CD14-positive monocyte (primary cell): Measurements from ENCODE around the gene FBXW2. TPM values are rescaled to one million over a fixed set of nuclear protein-coding genes. Genes with fewer than 3 reads are reported as not detected.
A peak's percentile ranks its signal among the peaks of the same experiment; 100 is the strongest.

Experiments
- DNase-seq, 3 donors: peaks; one replicate each; pipeline ENCODE4 v3.0.0-alpha.2; 2011 to 2022
- H2AFZ ChIP-seq: 2 replicates; pipeline ENCODE4 v1.6.0; 2012; ENCODE audit warnings: mild to moderate bottlenecking, low read depth, low read length, inconsistent platforms; ENCODE audit not compliant: insufficient read depth, poor library complexity, severe bottlenecking
- H3K27ac ChIP-seq, 2 donors: 1 replicate in 1 of 2; 2 replicates in 1 of 2; pipeline ENCODE4 v1.5.1; 2012 to 2013; ENCODE audit warnings: low read length in 2 of 2, control low read depth in 1 of 2, inconsistent platforms in 1 of 2, low read depth in 1 of 2, mild to moderate bottlenecking in 1 of 2
- H3K27me3 ChIP-seq, 2 donors: one replicate each; pipeline versions ENCODE4 v1.6.0 to v1.6.1; 2011 to 2013; ENCODE audit warnings: low read length in 2 of 2; ENCODE audit not compliant: control insufficient read depth in 2 of 2, insufficient read depth in 2 of 2
- H3K36me3 ChIP-seq, 2 donors: replicated peaks in 1 of 2; 1 replicate in 1 of 2; 2 replicates in 1 of 2; pipeline versions ENCODE4 v1.5.1 to v1.6.1; 2012 to 2013; ENCODE audit warnings: low read length in 2 of 2, control low read depth in 1 of 2, inconsistent platforms in 1 of 2, mild to moderate bottlenecking in 1 of 2; ENCODE audit not compliant: insufficient read depth in 2 of 2, control insufficient read depth in 1 of 2
- H3K4me1 ChIP-seq, 2 donors: 1 replicate in 1 of 2; 2 replicates in 1 of 2; pipeline versions ENCODE4 v1.5.1 to v1.6.1; 2012 to 2013; ENCODE audit warnings: low read length in 2 of 2, control low read depth in 1 of 2, inconsistent platforms in 1 of 2, mild to moderate bottlenecking in 1 of 2, moderate library complexity in 1 of 2; ENCODE audit not compliant: insufficient read depth in 2 of 2, control insufficient read depth in 1 of 2
- H3K4me2 ChIP-seq: replicated peaks from 2 replicates; pipeline ENCODE3; 2012; ENCODE audit warnings: low read length, moderate library complexity, mild to moderate bottlenecking; ENCODE audit not compliant: poor library complexity, severe bottlenecking; ENCODE audit errors: extremely low read depth
- H3K4me3 ChIP-seq, 3 experiments: fragments of 200-600 bp in 1 of 3; sonication (generic) in 1 of 3; replicated peaks in 1 of 3; 1 replicate in 2 of 3; 2 replicates in 1 of 3; pipeline ENCODE4 v1.5.1; 2011 to 2013; ENCODE audit warnings: low read length in 3 of 3, mild to moderate bottlenecking in 3 of 3, control low read depth in 2 of 3, low read depth in 2 of 3, inconsistent platforms in 1 of 3, moderate library complexity in 1 of 3
- H3K79me2 ChIP-seq: 2 replicates; pipeline ENCODE4 v1.6.0; 2012; ENCODE audit warnings: mild to moderate bottlenecking, control low read depth, inconsistent platforms, low read length, moderate library complexity; ENCODE audit not compliant: insufficient read depth
- H3K9ac ChIP-seq: 2 replicates; pipeline ENCODE4 v1.6.0; 2017; ENCODE audit warnings: low read length, mild to moderate bottlenecking; ENCODE audit not compliant: insufficient read depth, poor library complexity, severe bottlenecking
- H3K9me3 ChIP-seq, 2 donors: replicated peaks in 1 of 2; 1 replicate in 1 of 2; 2 replicates in 1 of 2; pipeline versions ENCODE4 v1.5.1 to v1.6.1; 2012 to 2013; ENCODE audit warnings: low read length in 2 of 2, control low read depth in 1 of 2; ENCODE audit not compliant: control insufficient read depth in 1 of 2, insufficient read depth in 1 of 2
- H4K20me1 ChIP-seq: 2 replicates; pipeline ENCODE4 v1.6.0; 2012; ENCODE audit warnings: mild to moderate bottlenecking, low read length, control low read depth, moderate library complexity; ENCODE audit not compliant: insufficient read depth
- H3K27ac Mint-ChIP-seq, 7 donors: one replicate each; pipeline ENCODE4 v1.8.0; 2020; ENCODE audit warnings: mild to moderate bottlenecking in 7 of 7, mixed read lengths in 7 of 7, moderate library complexity in 6 of 7, inconsistent platforms in 2 of 7
- H3K27me3 Mint-ChIP-seq, 3 donors: one replicate each; pipeline ENCODE4 v1.8.0; 2021 to 2022; ENCODE audit warnings: low read depth in 3 of 3, mild to moderate bottlenecking in 3 of 3, mixed read lengths in 3 of 3, moderate library complexity in 3 of 3, inconsistent platforms in 1 of 3
- H3K36me3 Mint-ChIP-seq, 2 donors: one replicate each; pipeline ENCODE4 v1.8.0; 2020; ENCODE audit warnings: mixed read lengths in 2 of 2, inconsistent platforms in 1 of 2, mild to moderate bottlenecking in 1 of 2
- H3K4me1 Mint-ChIP-seq: one replicate; pipeline ENCODE4 v1.8.0; 2020; ENCODE audit warnings: mild to moderate bottlenecking, mixed read lengths
- H3K4me3 Mint-ChIP-seq, 2 donors: one replicate each; pipeline ENCODE4 v1.8.0; 2020; ENCODE audit warnings: mild to moderate bottlenecking in 2 of 2, mixed read lengths in 2 of 2, moderate library complexity in 1 of 2
- H3K9me3 Mint-ChIP-seq, 7 donors: one replicate each; pipeline ENCODE4 v1.8.0; 2020 to 2022; ENCODE audit warnings: mixed read lengths in 7 of 7, mild to moderate bottlenecking in 6 of 7, moderate library complexity in 6 of 7, inconsistent platforms in 2 of 7
- CTCF ChIP-seq: fragments of 200-600 bp; IDR thresholded peaks from one replicate; pipeline ENCODE4 v1.8.0; 2022; ENCODE audit warnings: antibody characterized with exemption, mild to moderate bottlenecking
- WGBS: methylation state at CpG from one replicate; pipeline ENCODE4 v1.1.5; 2013; ENCODE audit warnings: missing lambda C conversion rate; ENCODE audit not compliant: insufficient coverage; 5-methylcytosine and 5-hydroxymethylcytosine counted together
- intact Hi-C, 2 donors: fragments of 100-400 bp; cut with micrococcal nuclease; formaldehyde crosslinking; loops; one replicate each; pipeline versions ENCODE4 v1.15.0 to v1.15.1; 2023
- polyA plus RNA-seq, 3 donors: library from polyadenylated mRNA; depleted of rRNA in 1 of 3; unstranded in 2 of 3; stranded (reverse) in 1 of 3; fragments of 300-500 nt in 2 of 3; fragments of >200 nt in 1 of 3; fragmentation: Illumina TruSeq in 2 of 3; gene quantifications; 1 replicate in 2 of 3; 2 replicates in 1 of 3; pipeline ENCODE4 v1.2.3, GENCODE V29; 2012 to 2021

Gene FBXW2
- polyA plus RNA-seq, 3 donors: 20.0 to 30.8 (median 28.9) TPM

GRCh38 chr9:120775859-120776258 lies 17.4 kb downstream of the FBXW2 start:
- no peak for TF ChIP-seq CTCF
- peaks cover 23% of the 10 kb centered on the region for H4K20me1 ChIP-seq
- Mint-ChIP-seq H3K27ac (peak overlapping the region in 1 of 7 donors; percentile 42), H3K36me3 (peaks cover 65 to 89% of the 10 kb centered on the region in 2 donors), H3K27me3 (no peaks in the 10 kb centered on the region), H3K4me3 (no peak overlapping the region), H3K9me3 (no peaks in the 10 kb centered on the region), H3K4me1 (peaks cover 7% of the 10 kb centered on the region)
- H3K36me3 ChIP-seq: peaks cover 64 to 98% of the 10 kb centered on the region in 2 donors
- WGBS: 95% methylated on average over 3 of the region's 5 CpGs
- H3K4me3 ChIP-seq: no peak overlapping the region
- H3K9me3 ChIP-seq: no peaks in the 10 kb centered on the region
- no peak overlapping the region for H2AFZ ChIP-seq
- intact Hi-C loops: no loop called here
- DNase-seq: no peak
- H3K4me2 ChIP-seq: no peak overlapping the region
- no peak overlapping the region for H3K9ac ChIP-seq
- H3K27me3 ChIP-seq: no peaks in the 10 kb centered on the region
- H3K27ac ChIP-seq: no peak overlapping the region
- peaks cover 23% of the 10 kb centered on the region for H3K79me2 ChIP-seq
- H3K4me1 ChIP-seq: peaks cover 5 to 9% of the 10 kb centered on the region in 2 donors

- WGBS: 100% methylated on average over 4 of the region's 4 CpGs
- Mint-ChIP-seq H3K4me3 (no peak overlapping the region), H3K4me1 (peaks cover 12% of the 10 kb centered on the region), H3K36me3 (peaks cover 69 to 96% of the 10 kb centered on the region in 2 donors), H3K27me3 (no peaks in the 10 kb centered on the region), H3K9me3 (peaks cover 0 to 2% (median 0%) of the 10 kb centered on the region in 7 donors), H3K27ac (peak overlapping the region in 5 of 7 donors; percentile 9 to 78 (median 39))
- Histone ChIP-seq H3K79me2 (peaks cover 17% of the 10 kb centered on the region), H3K27me3 (no peaks in the 10 kb centered on the region), H3K4me3 (no peak overlapping the region), H3K9me3 (no peaks in the 10 kb centered on the region), H3K9ac (no peak overlapping the region), H2AFZ (no peak overlapping the region), H3K4me2 (no peak overlapping the region), H3K36me3 (peaks cover 65 to 98% of the 10 kb centered on the region in 2 donors), H3K4me1 (peaks cover 9 to 13% of the 10 kb centered on the region in 2 donors), H3K27ac (no peak overlapping the region), H4K20me1 (peaks cover 15% of the 10 kb centered on the region)
- intact Hi-C loops: no loop called here
- DNase-seq: no peak
- peak; percentile 9 for TF ChIP-seq CTCF
Measured at GRCh38 chr9:120774719-120775118, 18.5 kb downstream of the FBXW2 start.
